ENCODE results near the gene UGGT2.

The UGGT2 gene

DNA sequence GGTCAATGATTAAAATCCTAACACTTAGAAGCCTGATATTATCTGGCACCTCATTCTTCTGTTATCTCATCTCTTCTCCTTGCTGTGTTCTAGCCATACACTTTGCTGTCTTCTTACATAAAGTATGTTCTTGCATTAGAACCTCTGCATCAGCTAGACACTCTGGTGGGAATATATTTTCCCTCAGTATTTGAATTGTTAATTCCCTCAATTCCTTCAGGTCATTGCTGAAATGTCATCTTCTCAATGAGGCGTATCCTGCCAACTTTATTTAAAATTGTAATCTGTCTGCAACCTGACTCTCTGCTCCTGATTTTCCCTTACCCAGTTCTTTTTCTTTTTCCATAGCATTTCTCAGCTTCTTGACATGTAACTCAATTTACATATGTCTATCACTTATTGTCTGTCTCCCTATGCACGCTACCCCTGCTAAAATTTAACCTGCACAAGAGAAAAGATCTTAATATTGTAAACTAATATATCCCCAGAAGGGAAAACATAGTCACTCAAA lies 138.2 kb downstream of the UGGT2 start:
- Histone ChIP-seq H3K36me3 (replicated peaks; ENCODE audit: low read depth, low read length) (peaks cover 3% of the 10 kb centered on the region), H3K4me2 (ENCODE audit: low read length) (no peak overlapping the region), H3K4me3 (ENCODE audit: low read length) (no peak overlapping the region), H3K4me1 (ENCODE audit: low read length) (no peaks in the 10 kb centered on the region), H4K20me1 (ENCODE audit: insufficient read depth, low read length) (no peaks in the 10 kb centered on the region), H3K27ac (ENCODE audit: low read length) (no peak overlapping the region), H3K27me3 (ENCODE audit: low read depth, low read length) (no peaks in the 10 kb centered on the region), H3K9ac (ENCODE audit: low read length) (no peak overlapping the region), H2AFZ (ENCODE audit: low read depth, low read length) (no peak overlapping the region), H3K79me2 (ENCODE audit: low read length) (no peaks in the 10 kb centered on the region), H3K9me3 (ENCODE audit: insufficient read depth, low read length) (no peaks in the 10 kb centered on the region)
- TF ChIP-seq CTCF (IDR thresholded peaks at IDR 0.05; ENCODE audit: low read depth, low read length) = no peak
- no peak for TF ChIP-seq EZH2phosphoT487 (IDR thresholded peaks at IDR 0.05; ENCODE audit: low read depth)

DNA sequence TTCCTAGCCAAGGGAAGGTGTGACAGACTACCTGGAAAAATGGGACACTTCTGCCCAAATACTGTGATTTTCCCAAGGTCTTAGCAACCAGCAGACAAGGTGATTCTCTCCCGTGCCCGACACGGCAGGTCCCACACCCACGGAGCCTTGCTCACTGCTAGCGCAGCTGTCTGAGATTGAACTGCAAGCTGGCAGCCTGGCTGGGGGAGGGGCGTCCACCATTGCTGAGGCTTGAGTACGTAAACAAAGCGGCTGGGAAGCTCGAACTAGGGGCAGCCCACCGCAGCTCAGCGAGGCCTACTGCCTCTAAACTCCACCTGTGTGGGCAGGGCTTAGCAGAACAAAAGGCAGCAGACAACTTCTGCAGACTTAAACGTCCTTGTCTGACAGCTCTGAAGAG lies 146.2 kb downstream of the UGGT2 start:
- Histone ChIP-seq H3K4me2 (ENCODE audit: low read length) (no peak overlapping the region), H2AFZ (ENCODE audit: low read depth, low read length) (no peak overlapping the region), H3K4me3 (ENCODE audit: low read length) (no peak overlapping the region), H4K20me1 (ENCODE audit: insufficient read depth, low read length) (no peaks in the 10 kb centered on the region), H3K9me3 (ENCODE audit: insufficient read depth, low read length) (no peaks in the 10 kb centered on the region), H3K27ac (ENCODE audit: low read length) (no peak overlapping the region), H3K27me3 (ENCODE audit: low read depth, low read length) (no peaks in the 10 kb centered on the region), H3K79me2 (ENCODE audit: low read length) (no peaks in the 10 kb centered on the region), H3K9ac (ENCODE audit: low read length) (no peak overlapping the region), H3K4me1 (ENCODE audit: low read length) (no peaks in the 10 kb centered on the region), H3K36me3 (replicated peaks; ENCODE audit: low read depth, low read length) (peaks cover 6% of the 10 kb centered on the region)
- TF ChIP-seq EZH2phosphoT487 (IDR thresholded peaks at IDR 0.05; ENCODE audit: low read depth) (no peak), CTCF (IDR thresholded peaks at IDR 0.05; ENCODE audit: low read depth, low read length) (no peak)

DNA sequence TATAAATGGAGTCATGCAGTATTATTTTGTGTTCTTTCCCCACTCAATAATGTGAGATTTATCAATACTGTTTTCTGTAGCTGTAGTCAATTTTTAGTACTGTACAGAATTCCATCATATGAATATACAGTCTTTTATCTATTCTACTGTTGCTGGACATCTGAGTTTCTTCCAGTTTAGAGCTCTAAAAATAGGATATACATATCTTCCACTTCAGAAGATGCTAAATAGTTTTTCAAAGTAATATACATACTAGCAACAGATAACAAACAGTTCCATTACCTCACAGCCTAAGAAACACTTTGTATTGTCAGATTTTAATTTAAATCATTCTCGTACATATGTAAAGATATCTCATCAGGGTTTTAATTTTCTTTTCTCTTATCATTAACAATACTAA lies 149.6 kb downstream of the UGGT2 start:
- Histone ChIP-seq H3K9me3 (ENCODE audit: insufficient read depth, low read length) (no peaks in the 10 kb centered on the region), H3K4me2 (ENCODE audit: low read length) (no peak overlapping the region), H3K79me2 (ENCODE audit: low read length) (no peaks in the 10 kb centered on the region), H3K4me3 (ENCODE audit: low read length) (no peak overlapping the region), H4K20me1 (ENCODE audit: insufficient read depth, low read length) (no peaks in the 10 kb centered on the region), H2AFZ (ENCODE audit: low read depth, low read length) (no peak overlapping the region), H3K9ac (ENCODE audit: low read length) (no peak overlapping the region), H3K27ac (ENCODE audit: low read length) (no peak overlapping the region), H3K36me3 (replicated peaks; ENCODE audit: low read depth, low read length) (peaks cover 6% of the 10 kb centered on the region), H3K27me3 (ENCODE audit: low read depth, low read length) (no peaks in the 10 kb centered on the region), H3K4me1 (ENCODE audit: low read length) (no peaks in the 10 kb centered on the region)
- TF ChIP-seq CTCF (IDR thresholded peaks at IDR 0.05; ENCODE audit: low read depth, low read length) (no peak), EZH2phosphoT487 (IDR thresholded peaks at IDR 0.05; ENCODE audit: low read depth) (no peak)

DNA sequence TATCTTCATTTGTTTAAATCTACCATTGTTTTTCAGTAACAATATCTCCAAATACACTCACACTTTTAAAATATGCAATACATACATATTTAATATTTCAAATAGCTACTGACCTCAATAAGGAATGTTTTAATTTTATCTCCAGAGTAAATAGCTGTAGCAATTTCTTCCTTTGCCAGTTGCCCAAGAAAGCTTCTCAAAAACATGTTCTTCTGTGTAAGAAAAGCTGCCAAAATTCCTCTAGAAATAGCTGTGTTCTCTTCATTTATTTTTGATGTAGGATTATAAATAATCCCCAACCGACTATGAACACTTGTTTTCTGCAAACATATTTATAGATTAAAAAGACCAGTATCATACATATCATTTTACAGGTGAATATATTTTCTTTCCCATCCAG lies 150.5 kb downstream of the UGGT2 start:
- Histone ChIP-seq H3K27ac (ENCODE audit: low read length) (no peak overlapping the region), H4K20me1 (ENCODE audit: insufficient read depth, low read length) (no peaks in the 10 kb centered on the region), H3K79me2 (ENCODE audit: low read length) (no peaks in the 10 kb centered on the region), H2AFZ (ENCODE audit: low read depth, low read length) (no peak overlapping the region), H3K9me3 (ENCODE audit: insufficient read depth, low read length) (no peaks in the 10 kb centered on the region), H3K9ac (ENCODE audit: low read length) (no peak overlapping the region), H3K36me3 (replicated peaks; ENCODE audit: low read depth, low read length) (peaks cover 6% of the 10 kb centered on the region), H3K27me3 (ENCODE audit: low read depth, low read length) (no peaks in the 10 kb centered on the region), H3K4me1 (ENCODE audit: low read length) (no peaks in the 10 kb centered on the region), H3K4me3 (ENCODE audit: low read length) (no peak overlapping the region), H3K4me2 (ENCODE audit: low read length) (no peak overlapping the region)
- TF ChIP-seq EZH2phosphoT487 (IDR thresholded peaks at IDR 0.05; ENCODE audit: low read depth) (no peak), CTCF (IDR thresholded peaks at IDR 0.05; ENCODE audit: low read depth, low read length) (no peak)
